Fibroblast of lung (primary cell): ENCODE measurements around the gene FRMD4A. TPM values are rescaled to one million over a fixed set of nuclear protein-coding genes. Genes with fewer than 3 reads are reported as not detected.

ENCODE experiments used
- DNase-seq, 2 donors: peaks; one replicate each; pipeline versions ENCODE4 v3.0.0 to v3.0.0-alpha.2; 2010; ENCODE audit warnings: low read depth in 2 of 2
- H2AFZ ChIP-seq: 2 replicates; pipeline ENCODE4 v1.5.1; 2012; ENCODE audit warnings: low read length, control low read depth, inconsistent platforms
- H3K27ac ChIP-seq: 2 replicates; pipeline ENCODE4 v1.5.1; 2011; ENCODE audit warnings: low read length, control low read depth; ENCODE audit not compliant: insufficient read depth
- H3K27me3 ChIP-seq: 2 replicates; pipeline ENCODE4 v1.5.1; 2011; ENCODE audit warnings: mild to moderate bottlenecking, low read length; ENCODE audit not compliant: control insufficient read depth, insufficient read depth
- H3K36me3 ChIP-seq: 2 replicates; pipeline ENCODE4 v1.5.1; 2011; ENCODE audit warnings: low read length; ENCODE audit not compliant: control insufficient read depth, insufficient read depth
- H3K4me1 ChIP-seq: 2 replicates; pipeline ENCODE4 v1.5.1; 2011; ENCODE audit warnings: low read length; ENCODE audit not compliant: control insufficient read depth, insufficient read depth; ENCODE audit errors: extremely low read depth
- H3K4me2 ChIP-seq: 2 replicates; pipeline ENCODE4 v1.5.1; 2011; ENCODE audit warnings: low read length, control low read depth; ENCODE audit not compliant: insufficient read depth; ENCODE audit errors: extremely low read depth
- H3K4me3 ChIP-seq, 4 experiments: fragments of 200-600 bp in 1 of 4; sonication (generic) in 1 of 4; replicated peaks in 1 of 4; 2 replicates each; pipeline ENCODE4 v1.5.1; 2011 to 2016; ENCODE audit warnings: low read length in 4 of 4, low read depth in 3 of 4, mild to moderate bottlenecking in 3 of 4, control low read depth in 2 of 4, inconsistent platforms in 1 of 4, mixed read lengths in 1 of 4; ENCODE audit not compliant: insufficient read depth in 1 of 4; ENCODE audit errors: control extremely low read depth in 1 of 4
- H3K79me2 ChIP-seq: 2 replicates; pipeline ENCODE4 v1.5.1; 2012; ENCODE audit warnings: mild to moderate bottlenecking, low read length, inconsistent platforms; ENCODE audit not compliant: control insufficient read depth, insufficient read depth
- H3K9ac ChIP-seq: 2 replicates; pipeline ENCODE4 v1.5.1; 2011; ENCODE audit warnings: mild to moderate bottlenecking, low read length, control low read depth; ENCODE audit not compliant: insufficient read depth
- H3K9me3 ChIP-seq: 2 replicates; pipeline ENCODE4 v1.5.1; 2012; ENCODE audit warnings: low read depth, low read length; ENCODE audit not compliant: control insufficient read depth, insufficient read depth
- H4K20me1 ChIP-seq: 2 replicates; pipeline ENCODE4 v1.5.1; 2011; ENCODE audit warnings: low read length; ENCODE audit not compliant: control insufficient read depth, insufficient read depth; ENCODE audit errors: extremely low read depth
- CTCF ChIP-seq, 2 donors: IDR thresholded peaks in 1 of 2; conservative IDR thresholded peaks in 1 of 2; 1 replicate in 1 of 2; 2 replicates in 1 of 2; pipeline ENCODE4 v1.5.1; 2011 to 2012; ENCODE audit warnings: low read length in 2 of 2, control low read depth in 1 of 2, inconsistent platforms in 1 of 2, low read depth in 1 of 2, mild to moderate bottlenecking in 1 of 2
- EZH2 ChIP-seq: IDR thresholded peaks from 2 replicates; pipeline ENCODE4 v1.5.1; 2012; ENCODE audit warnings: low read length, control low read depth, mild to moderate bottlenecking; ENCODE audit errors: missing control alignments
- polyA plus RNA-seq, 2 donors: library from polyadenylated mRNA; depleted of rRNA in 1 of 2; stranded (reverse) in 1 of 2; unstranded in 1 of 2; fragments of >200 nt; gene quantifications; 2 replicates each; pipeline ENCODE4 v1.2.1, GENCODE V29; 2011 to 2012; ENCODE audit warnings: missing spikeins in 1 of 2
- total RNA-seq: library from RNA; depleted of rRNA; stranded (reverse); fragments of >200 nt; gene quantifications from 2 replicates; pipeline ENCODE4 v1.2.1, GENCODE V29; 2014

The FRMD4A gene
- total and polyA plus RNA-seq, 2 donors (not counting 1 experiment from before 2014, with no cell fraction given) = 26.9 to 63.6 TPM

- Histone ChIP-seq H3K4me2 (no peak overlapping the region), H2AFZ (no peak overlapping the region), H3K36me3 (no peaks in the 10 kb centered on the region), H3K9me3 (no peaks in the 10 kb centered on the region), H4K20me1 (no peaks in the 10 kb centered on the region), H3K27ac (no peak overlapping the region), H3K4me1 (no peaks in the 10 kb centered on the region), H3K79me2 (no peaks in the 10 kb centered on the region), H3K9ac (no peak overlapping the region), H3K27me3 (peaks cover 30% of the 10 kb centered on the region), H3K4me3 (no peak overlapping the region)
- no peak for DNase-seq
- TF ChIP-seq EZH2 (no peak), CTCF (conservative IDR thresholded peaks at IDR 0.05 in 1 of 2, IDR thresholded peaks at IDR 0.05 in 1 of 2; ENCODE audit: low read depth in 1 of 2, low read length in 2 of 2) (no peak)
Measured at GRCh38 chr10:14306190-14306589, 24.5 kb downstream of the FRMD4A start.

- TF ChIP-seq EZH2 = no peak
- TF ChIP-seq CTCF (conservative IDR thresholded peaks at IDR 0.05 in 1 of 2, IDR thresholded peaks at IDR 0.05 in 1 of 2; ENCODE audit: low read depth in 1 of 2, low read length in 2 of 2) = no peak
- DNase-seq = no peak
- H3K79me2 ChIP-seq = no peaks in the 10 kb centered on the region
- H3K4me3 ChIP-seq = no peak overlapping the region
- no peaks in the 10 kb centered on the region for H3K9me3 ChIP-seq
- H3K36me3 ChIP-seq = no peaks in the 10 kb centered on the region
- H3K4me1 ChIP-seq = no peaks in the 10 kb centered on the region
- H3K4me2 ChIP-seq = no peak overlapping the region
- H3K27me3 ChIP-seq = peaks cover 37% of the 10 kb centered on the region
- H4K20me1 ChIP-seq = no peaks in the 10 kb centered on the region
- no peak overlapping the region for H3K9ac ChIP-seq
- no peak overlapping the region for H2AFZ ChIP-seq
- H3K27ac ChIP-seq = no peak overlapping the region
Measured at GRCh38 chr10:14304046-14304445, 26.7 kb downstream of the FRMD4A start.

- Histone ChIP-seq H3K27ac (no peak overlapping the region), H2AFZ (no peak overlapping the region), H3K4me2 (no peak overlapping the region), H3K9ac (no peak overlapping the region), H3K4me1 (no peaks in the 10 kb centered on the region), H3K27me3 (peaks cover 37% of the 10 kb centered on the region), H3K4me3 (no peak overlapping the region), H4K20me1 (no peaks in the 10 kb centered on the region), H3K36me3 (no peaks in the 10 kb centered on the region), H3K79me2 (no peaks in the 10 kb centered on the region), H3K9me3 (no peaks in the 10 kb centered on the region)
- DNase-seq = peak; percentile 22 to 31
- TF ChIP-seq CTCF (conservative IDR thresholded peaks at IDR 0.05 in 1 of 2, IDR thresholded peaks at IDR 0.05 in 1 of 2; ENCODE audit: low read depth in 1 of 2, low read length in 2 of 2) = peak; percentile 58 to 62
- no peak for TF ChIP-seq EZH2
Measured at GRCh38 chr10:14302035-14302434, 28.7 kb downstream of the FRMD4A start.
